Activated CD8-positive, alpha-beta memory T cell treated with anti-CD3 and anti-CD28 coated beads, Interleukin-2, amount 50 U/mL, for 24 hours (primary cell): ENCODE measurements around the gene CCL21.

Experiments
- DNase-seq: peaks from one replicate; pipeline ENCODE4 v3.0.0-alpha.2; 2020; ENCODE audit errors: extremely low read depth

Gene CCL21

DNA sequence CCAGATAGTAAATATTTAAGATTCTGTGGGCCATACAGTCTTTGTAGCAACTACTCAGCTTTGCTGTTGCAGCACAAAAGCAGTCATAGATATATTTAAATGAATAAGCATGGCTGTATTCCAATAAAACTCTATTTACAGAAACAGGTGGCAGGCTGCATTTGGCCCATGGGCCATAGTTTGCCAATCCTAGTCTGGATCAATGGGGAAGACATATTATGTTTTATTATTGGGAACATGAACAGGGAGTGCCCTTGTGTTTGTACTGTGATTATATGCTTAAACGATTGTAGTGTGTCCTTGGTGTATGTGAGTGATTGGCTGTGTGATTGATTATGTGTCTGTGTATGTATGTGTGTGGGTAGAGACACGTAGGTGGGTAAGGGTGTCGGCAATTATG lies 35.5 kb downstream of the CCL21 start:
- no peak for DNase-seq

DNA sequence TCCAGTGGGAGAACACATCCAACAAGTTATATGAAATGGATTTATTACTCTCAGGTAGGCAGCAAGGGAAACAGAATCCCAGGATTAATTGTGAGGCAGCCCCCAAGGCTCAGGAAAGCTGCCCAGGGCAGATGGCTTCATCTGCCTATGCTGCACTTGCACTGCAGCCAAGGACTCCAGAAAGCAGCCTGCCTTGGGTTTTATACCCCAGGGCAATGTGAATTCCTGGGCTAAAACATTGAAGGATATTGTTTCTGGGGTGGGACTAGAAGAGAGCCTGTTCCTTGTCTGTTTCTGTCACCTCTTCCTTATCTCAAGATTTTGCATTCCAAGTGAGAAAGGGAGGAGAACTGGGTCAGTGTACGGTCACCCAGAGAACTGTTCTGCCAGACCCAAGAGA lies 38.6 kb downstream of the CCL21 start:
- no peak for DNase-seq

DNA sequence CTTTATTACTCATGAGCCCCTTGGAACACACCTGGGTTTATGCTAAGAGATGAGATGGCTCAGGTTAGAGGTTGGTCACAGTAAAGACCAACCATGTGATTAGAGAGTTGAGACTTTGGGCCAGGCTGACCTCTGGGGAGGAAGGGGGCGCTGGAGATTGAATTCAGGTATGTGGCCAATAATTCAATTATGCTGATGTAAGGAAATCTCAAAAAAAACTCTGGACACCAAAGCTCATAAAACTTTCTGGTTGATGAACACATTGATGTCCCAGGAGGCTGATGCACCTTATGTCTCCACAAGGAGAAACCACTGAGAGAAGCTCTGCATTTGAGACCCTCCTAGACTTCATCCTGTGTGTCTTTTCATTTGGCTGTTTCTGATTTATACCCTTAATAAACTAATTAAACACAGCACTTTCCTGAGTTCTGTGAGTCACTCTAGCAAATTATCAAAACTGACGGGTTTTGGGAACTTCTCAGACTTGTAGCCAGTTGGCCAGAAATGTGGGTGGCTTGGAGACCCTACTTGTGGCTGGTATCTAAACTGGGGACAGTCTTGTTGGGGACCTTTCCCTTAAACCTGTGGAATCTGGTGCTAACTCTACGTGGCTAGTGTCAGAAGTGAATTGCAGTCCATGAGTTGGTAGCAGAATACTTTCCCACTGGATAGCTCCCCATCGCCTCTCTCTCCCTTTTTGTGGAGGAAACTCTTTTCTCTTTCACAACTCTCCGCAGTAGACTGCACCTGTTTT lies 40.0 kb downstream of the CCL21 start:
- no peak for DNase-seq

DNA sequence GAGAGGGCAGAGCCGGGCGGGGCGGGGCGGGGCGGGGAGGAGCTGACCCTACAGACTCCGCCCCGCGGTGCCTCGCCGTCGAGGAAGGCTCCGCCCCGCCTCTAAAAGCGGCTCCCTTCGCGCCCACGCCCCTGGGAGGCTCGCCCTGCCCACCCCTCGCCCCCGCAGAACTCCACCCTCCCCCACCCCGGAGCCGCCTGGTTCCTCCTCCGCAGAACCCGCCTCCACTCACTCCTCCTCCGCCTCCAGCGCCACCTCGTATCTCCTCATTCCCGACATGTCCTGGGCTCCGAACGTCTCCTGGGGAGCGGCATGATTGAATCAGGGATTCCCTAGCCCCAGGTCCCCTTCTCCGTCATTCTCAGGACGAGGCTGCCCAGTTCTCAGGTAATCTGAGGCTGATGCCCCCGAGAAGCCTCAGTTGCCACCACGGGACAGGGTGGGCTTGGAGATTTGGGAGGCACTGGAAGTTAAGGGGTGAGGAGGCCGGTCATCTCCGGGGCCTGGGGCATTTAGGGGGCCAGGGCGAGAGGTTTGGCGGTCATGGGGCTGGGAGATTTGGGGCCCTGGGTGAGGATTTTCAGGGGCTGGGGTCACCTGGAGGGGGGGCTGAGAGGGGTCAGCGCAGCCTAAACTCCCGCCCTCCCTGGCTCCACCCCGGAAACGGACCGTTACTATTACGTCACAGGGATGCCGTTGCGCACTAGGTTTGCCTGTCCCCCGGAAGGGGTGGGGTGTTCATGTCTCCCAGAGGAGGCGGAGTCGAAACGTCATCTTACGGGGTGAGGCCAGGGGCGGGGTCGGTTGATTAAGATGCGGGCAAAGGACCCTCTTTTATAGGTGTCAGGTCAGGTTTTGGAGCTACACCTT lies 44.3 kb downstream of the CCL21 start:
- peak; percentile 72 for DNase-seq

DNA sequence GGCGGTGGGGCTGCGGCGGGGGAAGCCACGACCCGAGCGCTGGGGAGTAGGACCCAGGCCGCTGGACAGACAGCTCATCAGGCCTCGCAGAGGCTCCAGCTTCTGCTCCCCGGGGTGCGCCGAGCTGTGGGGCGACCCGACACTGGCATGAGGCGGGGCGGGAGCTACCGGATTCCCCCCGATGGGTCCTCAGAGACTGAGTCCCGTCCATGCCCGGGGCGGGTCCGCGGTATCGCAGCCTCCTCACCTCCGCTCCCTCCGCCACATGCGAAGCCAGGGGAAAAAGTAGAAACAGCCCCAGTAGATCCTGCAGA lies 44.9 kb downstream of the CCL21 start:
- no peak for DNase-seq

DNA sequence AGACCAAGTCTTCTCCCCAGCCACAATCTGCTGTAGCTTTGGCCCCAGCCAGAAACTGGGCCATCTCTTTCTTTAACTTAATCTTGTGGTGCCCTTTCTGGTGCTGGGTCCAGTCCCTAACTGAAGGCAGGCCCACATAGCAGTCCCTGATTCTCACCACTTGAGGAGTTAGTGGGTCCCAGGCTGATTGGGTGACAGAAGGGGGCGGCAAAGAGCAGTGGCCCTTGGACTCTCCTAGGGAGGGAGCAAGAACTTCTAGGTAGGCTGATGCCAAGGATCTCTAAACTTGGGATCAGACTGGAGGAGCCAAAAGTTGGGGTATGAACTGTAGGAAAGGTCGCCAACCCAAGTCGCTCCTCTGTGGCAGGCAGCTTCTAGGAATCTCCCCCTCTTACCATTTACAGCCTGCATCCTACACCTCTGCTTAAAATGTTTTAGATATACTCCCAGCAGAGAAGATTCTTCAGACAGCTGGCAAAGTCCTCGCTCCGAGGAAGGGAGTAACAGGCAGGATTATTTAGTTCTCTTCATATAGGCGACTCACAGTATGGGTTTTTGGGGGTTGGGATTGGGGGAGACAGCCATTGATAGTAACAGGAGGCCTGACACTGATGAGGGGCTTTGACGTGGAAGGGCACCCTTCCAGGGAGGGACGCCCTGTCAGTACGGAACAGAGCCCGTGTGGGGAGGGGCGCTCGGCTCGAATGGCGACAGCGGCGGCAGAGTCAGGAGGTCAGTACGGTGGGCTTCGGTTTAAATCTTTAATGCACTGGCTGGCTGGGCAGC lies 45.5 kb downstream of the CCL21 start:
- DNase-seq, result no peak

DNA sequence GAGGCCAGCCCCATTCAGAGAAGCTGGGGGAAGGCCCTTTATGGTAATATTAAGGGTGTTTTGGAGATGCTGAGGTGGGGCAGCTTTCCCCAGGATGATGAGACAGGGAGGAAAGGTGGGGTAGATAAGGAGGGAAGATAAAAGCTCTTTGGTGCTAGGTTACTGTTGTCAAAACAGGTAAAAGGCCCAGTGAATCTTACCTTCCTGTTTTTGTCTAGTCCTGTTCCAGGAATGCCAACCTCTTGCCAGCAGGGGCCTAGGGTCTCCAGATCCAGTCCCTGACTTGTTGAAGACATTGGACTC lies 46.7 kb downstream of the CCL21 start:
- DNase-seq, result no peak

DNA sequence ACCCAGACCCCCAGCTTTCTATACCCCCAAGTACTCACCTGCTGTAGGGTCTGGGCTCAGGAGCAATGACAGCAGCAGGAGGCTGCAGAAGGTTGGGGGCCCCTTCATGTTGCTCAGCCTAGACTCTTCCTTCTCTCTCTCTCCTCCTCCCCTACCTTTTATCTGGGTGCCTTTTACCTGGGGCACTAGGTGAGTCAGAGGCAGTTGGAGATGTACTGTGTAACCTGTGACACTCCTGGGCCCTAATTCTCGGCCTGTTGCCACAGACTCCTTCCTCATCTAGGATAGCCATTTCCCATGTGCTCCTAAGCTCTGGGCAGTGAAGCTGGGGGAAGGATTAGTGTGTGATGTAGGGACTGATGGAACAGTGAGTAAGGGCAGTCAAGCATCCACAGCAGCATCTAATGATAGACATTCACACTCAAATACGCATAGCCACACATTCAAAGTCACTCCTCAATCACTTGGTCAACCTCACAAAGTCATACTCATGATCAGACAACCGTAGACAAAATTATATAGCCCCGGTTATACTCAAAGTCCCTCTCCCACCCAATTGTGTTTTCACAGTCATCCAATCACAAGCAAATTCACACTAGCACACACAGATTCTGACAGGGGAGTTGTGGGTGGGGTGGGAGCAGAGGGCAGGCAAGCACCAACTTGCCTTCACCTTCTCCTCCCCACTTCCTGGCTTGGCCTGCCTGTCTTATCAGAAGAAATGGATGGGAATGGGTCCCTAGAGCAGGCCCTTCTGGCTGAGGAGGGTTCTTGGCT lies 47.2 kb downstream of the CCL21 start, which contains the start of gene CCL27:
CCL27 (minus strand) TSS at position 132 of the 777 bp plus-strand sequence; CDS start at position 108, 24 bp downstream.
- no peak for DNase-seq

DNA sequence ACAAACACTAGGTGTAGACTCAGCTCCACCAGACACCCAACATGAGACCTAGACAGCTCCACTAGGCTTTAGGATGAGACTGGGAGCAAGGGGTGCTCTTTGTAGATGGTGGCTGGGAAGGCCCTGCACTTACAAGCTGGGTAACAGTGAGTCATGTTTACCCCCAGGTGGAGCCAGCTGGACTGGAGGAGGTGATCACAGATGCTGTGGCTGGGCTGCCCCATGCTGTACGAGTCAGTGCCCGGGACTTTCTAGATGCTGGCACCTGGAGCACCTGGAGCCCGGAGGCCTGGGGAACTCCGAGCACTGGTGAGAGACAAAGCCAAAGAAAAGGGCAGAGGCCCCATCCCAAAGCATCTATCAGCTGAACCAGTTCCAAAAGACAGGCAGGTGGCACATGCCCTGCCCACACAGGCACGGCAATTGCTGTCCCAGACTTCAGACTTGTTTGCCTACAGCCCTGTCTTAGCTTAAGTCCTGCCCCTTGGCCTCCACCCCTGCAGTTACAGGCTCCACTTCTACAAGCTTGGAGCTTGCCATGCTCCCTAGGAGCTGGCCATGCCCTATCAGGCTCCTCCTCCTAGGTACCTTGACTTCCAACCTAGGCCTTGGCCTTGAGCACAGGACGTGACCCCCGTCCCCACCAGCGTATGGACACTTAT lies 50.2 kb downstream of the CCL21 start:
- no peak for DNase-seq
